ENCODE results near the gene PLK3.

GRCh38 chr1:44784094-44785028 lies 15.8 kb upstream of the PLK3 start:
- TF ChIP-seq CTCF (IDR thresholded peaks at IDR 0.05) (no peak), ZFX (IDR thresholded peaks at IDR 0.05; ENCODE audit: borderline replicate concordance) (no peak)
